Measurements from ENCODE around the gene ACSF2.

ACSF2 gene

DNA sequence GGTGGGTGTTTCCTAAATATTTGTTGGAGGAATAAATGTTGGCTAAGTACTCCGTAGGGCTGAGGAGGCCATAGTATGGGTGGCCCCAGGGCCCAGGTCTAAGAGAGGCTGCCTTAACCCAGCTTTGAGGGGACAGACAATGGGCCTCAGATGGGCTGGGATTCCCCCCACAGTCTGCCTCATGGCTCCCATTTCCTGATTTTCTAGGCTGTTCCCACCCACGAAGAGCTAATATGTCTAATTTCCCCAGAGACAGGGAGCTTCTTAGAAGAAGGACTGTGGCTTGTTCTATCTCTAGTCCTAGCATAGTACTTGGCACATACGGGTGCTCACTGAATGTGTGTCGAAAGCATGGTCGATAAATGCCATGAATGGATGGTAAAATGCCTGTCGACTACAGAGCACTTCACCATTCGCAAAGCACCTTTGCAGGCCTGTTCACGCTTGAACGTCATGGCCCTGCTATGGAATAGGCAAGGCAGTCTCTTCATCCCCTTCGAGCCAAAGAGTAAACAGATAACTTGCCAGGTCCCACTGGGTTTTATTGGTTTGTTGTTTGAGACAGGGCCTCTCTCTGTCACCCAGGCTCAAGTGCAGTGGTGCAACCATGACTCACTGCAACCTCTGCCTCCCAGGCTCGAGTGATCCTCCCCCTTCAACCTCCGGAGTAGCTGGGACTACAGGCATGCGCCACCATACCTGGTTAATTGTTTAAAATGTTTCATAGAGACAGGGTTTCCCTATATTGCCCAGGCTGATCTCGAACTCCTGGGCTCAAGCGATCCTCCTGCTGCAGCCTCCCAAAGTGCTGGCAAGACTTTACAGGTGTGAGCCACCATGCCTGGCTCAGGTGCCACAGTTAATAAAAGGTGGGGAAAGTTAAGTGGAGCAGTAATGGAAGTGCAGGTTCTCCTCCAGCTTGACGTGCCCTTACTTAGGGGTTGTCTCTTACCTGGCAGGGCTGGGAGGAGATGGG is 33.0 kb downstream of the ACSF2 start:
- H3K27ac Mint-ChIP-seq = no peak overlapping the region
- no peak for DNase-seq (ENCODE audit: low spot score in 2 of 2)
- H3K4me1 Mint-ChIP-seq = peaks cover 15% of the 10 kb centered on the region

GRCh38 chr17:50459756-50460155 is 33.7 kb downstream of the ACSF2 start:
- DNase-seq (ENCODE audit: low spot score in 2 of 2) = no peak
- no peaks in the 10 kb centered on the region for H3K27me3 Mint-ChIP-seq
- H3K4me3 Mint-ChIP-seq = no peak overlapping the region
- peaks cover 17% of the 10 kb centered on the region for H3K4me1 Mint-ChIP-seq
- no peak for ATAC-seq (ENCODE audit: low read depth)
- H3K27ac Mint-ChIP-seq = no peak overlapping the region
- H3K36me3 Mint-ChIP-seq = peaks cover 14% of the 10 kb centered on the region
- no peaks in the 10 kb centered on the region for H3K9me3 Mint-ChIP-seq

More for the DNA sequence above, 33.0 kb downstream of the ACSF2 start:
- Mint-ChIP-seq H3K27me3 (no peaks in the 10 kb centered on the region), H3K4me3 (no peak overlapping the region), H3K9me3 (no peaks in the 10 kb centered on the region), H3K36me3 (peaks cover 8% of the 10 kb centered on the region)
- no peak for ATAC-seq (ENCODE audit: low read depth)

DNA sequence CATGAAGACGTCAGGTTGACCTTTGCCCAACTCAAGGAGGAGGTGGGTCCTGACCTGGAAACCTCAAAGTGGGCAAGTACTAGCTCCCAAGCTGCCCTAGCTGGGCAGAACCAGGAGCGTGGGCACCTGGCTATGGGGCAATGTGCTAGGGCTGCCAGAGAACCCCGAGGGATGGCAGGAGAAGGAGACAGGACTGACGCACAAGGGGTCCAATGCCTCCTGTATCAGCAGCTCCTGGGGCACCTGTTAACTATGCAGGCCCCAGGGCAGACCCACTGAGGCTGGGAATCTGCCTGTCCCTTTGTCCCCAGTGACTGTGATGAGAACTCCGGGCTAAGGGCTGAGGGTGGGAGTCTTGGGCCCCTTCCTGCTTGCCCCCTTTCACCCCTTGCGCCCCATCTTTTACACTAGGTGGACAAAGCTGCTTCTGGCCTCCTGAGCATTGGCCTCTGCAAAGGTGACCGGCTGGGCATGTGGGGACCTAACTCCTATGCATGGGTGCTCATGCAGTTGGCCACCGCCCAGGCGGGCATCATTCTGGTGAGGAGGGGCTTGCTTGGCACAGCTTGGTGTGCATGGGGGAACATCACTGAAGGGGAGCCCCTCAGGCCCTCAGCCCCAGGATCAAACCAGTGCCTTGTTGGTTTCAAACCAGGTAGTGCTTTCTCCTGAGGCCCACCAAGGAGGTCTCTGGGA is 35.0 kb downstream of the ACSF2 start:
- Mint-ChIP-seq H3K9me3 (no peaks in the 10 kb centered on the region), H3K4me3 (no peak overlapping the region), H3K36me3 (peaks cover 18% of the 10 kb centered on the region), H3K4me1 (peaks cover 16% of the 10 kb centered on the region), H3K27me3 (no peaks in the 10 kb centered on the region), H3K27ac (no peak overlapping the region)
- ATAC-seq (ENCODE audit: low read depth) (no peak), DNase-seq (ENCODE audit: low spot score in 2 of 2) (no peak)

- Mint-ChIP-seq H3K9me3 (no peaks in the 10 kb centered on the region), H3K27ac (peak overlapping the region; percentile 42), H3K36me3 (peaks cover 18% of the 10 kb centered on the region), H3K27me3 (no peaks in the 10 kb centered on the region), H3K4me3 (no peak overlapping the region), H3K4me1 (peaks cover 21% of the 10 kb centered on the region)
- DNase-seq (ENCODE audit: low spot score in 2 of 2) (no peak), ATAC-seq (ENCODE audit: low read depth) (no peak)
These were observed 35.6 kb downstream of the ACSF2 start for GRCh38 chr17:50461550-50462132.

DNA sequence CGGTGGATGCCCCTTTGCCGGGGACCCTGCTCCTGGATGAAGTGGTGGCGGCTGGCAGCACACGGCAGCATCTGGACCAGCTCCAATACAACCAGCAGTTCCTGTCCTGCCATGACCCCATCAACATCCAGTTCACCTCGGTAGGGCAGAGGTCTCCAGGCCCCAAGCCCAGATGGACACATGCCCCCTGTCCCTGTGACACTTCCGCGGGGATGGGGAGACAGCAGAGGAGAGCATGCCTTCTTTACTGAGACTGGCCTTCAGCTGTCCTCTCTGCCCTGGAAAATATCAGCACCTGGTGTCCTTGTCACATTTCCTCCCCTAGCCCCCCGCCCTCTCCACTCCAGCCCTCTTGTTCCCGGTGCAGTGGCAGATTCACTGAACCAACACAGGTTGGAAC is 36.4 kb downstream of the ACSF2 start:
- Mint-ChIP-seq H3K36me3 (peaks cover 20% of the 10 kb centered on the region), H3K27ac (no peak overlapping the region), H3K27me3 (no peaks in the 10 kb centered on the region), H3K4me3 (no peak overlapping the region), H3K9me3 (no peaks in the 10 kb centered on the region), H3K4me1 (peaks cover 29% of the 10 kb centered on the region)
- no peak for ATAC-seq (ENCODE audit: low read depth)
- no peak for DNase-seq (ENCODE audit: low spot score in 2 of 2)

DNA sequence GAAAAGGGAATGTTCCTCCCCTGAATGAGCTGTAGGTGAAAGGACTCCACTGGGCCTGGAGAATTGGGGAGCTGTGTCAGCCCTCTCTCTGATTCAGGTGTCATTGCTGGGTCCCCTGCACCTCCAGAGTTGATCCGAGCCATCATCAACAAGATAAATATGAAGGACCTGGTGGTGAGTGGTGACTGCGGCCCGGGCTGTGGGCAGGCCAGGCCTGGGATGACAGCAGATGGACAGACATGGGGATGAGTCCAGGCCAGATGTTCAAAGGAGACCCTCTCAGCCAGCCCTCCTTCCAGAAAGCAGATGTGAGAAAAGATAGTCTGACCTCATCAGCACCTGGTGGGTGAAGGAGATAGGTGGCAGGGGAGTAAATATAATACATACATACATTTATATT is 38.1 kb downstream of the ACSF2 start:
- peak overlapping the region; percentile 59 for H3K27ac Mint-ChIP-seq
- H3K27me3 Mint-ChIP-seq = peaks cover 2% of the 10 kb centered on the region
- peaks cover 18% of the 10 kb centered on the region for H3K36me3 Mint-ChIP-seq
- no peak overlapping the region for H3K4me3 Mint-ChIP-seq
- DNase-seq (ENCODE audit: low spot score in 2 of 2) (no peak), ATAC-seq (ENCODE audit: low read depth) (no peak)
- peaks cover 37% of the 10 kb centered on the region for H3K4me1 Mint-ChIP-seq
- H3K9me3 Mint-ChIP-seq = no peaks in the 10 kb centered on the region

DNA sequence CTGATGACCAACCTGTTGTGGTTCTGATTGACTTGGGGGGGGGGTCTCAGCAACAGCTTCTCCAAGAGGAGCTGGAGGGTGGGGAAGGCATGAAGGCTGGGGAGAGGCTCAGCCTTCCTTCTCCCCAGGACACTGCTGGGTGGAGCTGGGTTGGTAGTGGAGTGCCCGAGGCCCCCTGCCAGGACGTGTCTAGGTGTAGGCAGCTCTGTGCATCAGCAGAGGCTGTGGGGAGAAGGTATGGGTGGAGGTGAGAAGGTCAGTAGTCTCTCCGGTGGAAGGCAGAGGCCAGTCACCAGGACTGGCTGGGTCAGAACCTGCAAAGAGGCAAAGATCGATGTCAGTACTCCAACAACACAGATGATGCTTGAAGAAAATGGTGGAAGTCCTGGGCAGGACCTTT is 38.7 kb downstream of the ACSF2 start:
- Mint-ChIP-seq H3K9me3 (no peaks in the 10 kb centered on the region), H3K4me1 (peaks cover 36% of the 10 kb centered on the region), H3K4me3 (no peak overlapping the region), H3K27me3 (peaks cover 2% of the 10 kb centered on the region), H3K27ac (peak overlapping the region; percentile 59), H3K36me3 (peaks cover 18% of the 10 kb centered on the region)
- ATAC-seq (ENCODE audit: low read depth) = no peak
- no peak for DNase-seq (ENCODE audit: low spot score in 2 of 2)

DNA sequence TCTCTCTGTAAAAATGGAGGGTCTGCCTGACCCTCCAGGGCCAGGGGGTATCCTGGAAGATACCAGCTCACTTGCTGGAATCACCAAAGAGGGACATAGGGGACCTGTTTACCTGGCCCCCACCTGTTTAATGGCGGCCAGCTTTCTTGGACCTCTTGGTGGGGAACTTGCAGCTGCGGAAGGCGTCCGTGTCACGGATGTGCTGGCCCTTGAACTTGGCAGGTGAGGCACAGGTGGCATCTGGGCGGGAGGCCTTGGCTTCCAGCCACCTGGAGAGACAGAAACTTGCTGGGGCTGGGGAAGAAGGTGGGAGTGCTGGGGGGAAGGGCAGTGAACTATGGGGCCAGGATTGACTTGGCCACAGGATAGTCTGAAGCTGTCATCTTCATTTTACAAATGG is 39.2 kb downstream of the ACSF2 start:
- ATAC-seq (ENCODE audit: low read depth) (no peak), DNase-seq (ENCODE audit: low spot score in 2 of 2) (no peak)
- Mint-ChIP-seq H3K4me1 (peaks cover 35% of the 10 kb centered on the region), H3K27ac (peak overlapping the region; percentile 59), H3K36me3 (peaks cover 18% of the 10 kb centered on the region), H3K9me3 (no peaks in the 10 kb centered on the region), H3K27me3 (peaks cover 2% of the 10 kb centered on the region), H3K4me3 (peak overlapping the region; percentile 13)

DNA sequence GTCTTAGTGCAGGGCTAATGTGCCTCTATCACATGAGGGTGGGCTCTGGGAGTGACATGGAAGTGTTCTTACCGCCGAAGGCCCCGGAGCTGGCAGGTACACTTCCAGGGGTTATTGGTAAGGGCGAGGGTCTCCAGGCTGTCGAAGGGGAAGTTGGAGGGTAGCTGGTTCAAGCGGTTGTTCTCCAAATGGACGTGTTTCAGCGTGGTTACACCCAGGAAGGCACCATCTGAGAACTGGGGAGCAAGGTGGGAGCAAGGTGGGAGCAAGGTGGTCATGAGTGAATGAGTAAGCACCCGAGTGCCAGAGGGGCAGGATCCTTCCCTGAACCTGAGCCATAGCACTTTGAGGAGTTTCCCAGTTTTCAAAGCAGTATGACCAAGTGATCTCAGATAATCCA is 39.6 kb downstream of the ACSF2 start:
- no peaks in the 10 kb centered on the region for H3K9me3 Mint-ChIP-seq
- H3K27ac Mint-ChIP-seq = no peak overlapping the region
- ATAC-seq (ENCODE audit: low read depth) (no peak), DNase-seq (ENCODE audit: low spot score in 2 of 2) (no peak)
- H3K36me3 Mint-ChIP-seq = peaks cover 18% of the 10 kb centered on the region
- H3K27me3 Mint-ChIP-seq = peaks cover 2% of the 10 kb centered on the region
- H3K4me3 Mint-ChIP-seq = peak overlapping the region; percentile 82
- peaks cover 35% of the 10 kb centered on the region for H3K4me1 Mint-ChIP-seq

DNA sequence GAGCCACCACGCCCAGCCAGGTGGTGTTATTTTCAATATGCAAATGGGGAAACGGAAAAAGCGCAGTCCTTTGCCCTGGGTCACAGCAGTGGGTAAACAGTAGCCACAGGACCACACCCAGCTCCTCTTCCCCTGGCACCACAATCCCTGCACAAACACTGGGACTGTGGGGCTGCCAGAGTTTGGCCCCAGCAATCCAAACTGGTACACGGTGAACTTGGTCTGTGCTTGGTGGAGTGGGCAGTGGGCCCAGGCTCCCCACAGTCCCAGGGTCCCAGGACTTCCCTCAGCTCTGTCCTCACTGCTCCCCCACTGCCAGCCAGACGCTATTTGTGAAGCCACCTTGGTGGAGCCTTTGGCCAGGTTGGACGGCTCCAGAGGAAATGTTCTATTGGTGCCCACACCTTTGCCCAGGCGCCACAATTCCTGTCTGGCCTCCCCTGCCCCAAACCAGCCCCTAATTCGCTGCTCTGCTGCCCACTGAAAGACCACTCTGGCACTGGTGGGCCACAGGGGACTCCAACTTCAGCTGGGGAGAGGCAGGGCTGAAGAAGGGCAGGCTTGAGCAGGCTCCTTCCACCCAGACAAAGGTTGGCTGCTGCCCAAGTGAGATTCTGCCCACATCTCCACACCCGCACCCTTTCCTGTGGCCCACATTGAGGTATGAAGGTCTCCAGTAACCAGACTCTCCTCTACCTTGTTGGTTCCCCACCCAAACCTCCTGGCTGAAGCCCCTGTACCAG is 40.5 kb downstream of the ACSF2 start:
- Mint-ChIP-seq H3K4me1 (peaks cover 38% of the 10 kb centered on the region), H3K9me3 (no peaks in the 10 kb centered on the region), H3K36me3 (peaks cover 20% of the 10 kb centered on the region), H3K27me3 (peaks cover 2% of the 10 kb centered on the region), H3K27ac (peak overlapping the region; percentile 76), H3K4me3 (peak overlapping the region; percentile 82)
- ATAC-seq (ENCODE audit: low read depth) = peak; percentile 72
- DNase-seq (ENCODE audit: low spot score in 2 of 2) = no peak

- peaks cover 23% of the 10 kb centered on the region for H3K36me3 Mint-ChIP-seq
- no peak for ATAC-seq (ENCODE audit: low read depth)
- peaks cover 2% of the 10 kb centered on the region for H3K27me3 Mint-ChIP-seq
- no peaks in the 10 kb centered on the region for H3K9me3 Mint-ChIP-seq
- H3K4me3 Mint-ChIP-seq = peak overlapping the region; percentile 82
- H3K4me1 Mint-ChIP-seq = peaks cover 34% of the 10 kb centered on the region
- H3K27ac Mint-ChIP-seq = peak overlapping the region; percentile 76
- DNase-seq (ENCODE audit: low spot score in 2 of 2) = no peak
These were observed 41.3 kb downstream of the ACSF2 start for GRCh38 chr17:50467114-50467854.

GRCh38 chr17:50467855-50468303 is 41.9 kb downstream of the ACSF2 start:
- no peak for DNase-seq (ENCODE audit: low spot score in 2 of 2)
- H3K4me3 Mint-ChIP-seq = peak overlapping the region; percentile 82
- no peaks in the 10 kb centered on the region for H3K9me3 Mint-ChIP-seq
- ATAC-seq (ENCODE audit: low read depth) = no peak
- peaks cover 2% of the 10 kb centered on the region for H3K27me3 Mint-ChIP-seq
- H3K27ac Mint-ChIP-seq = peak overlapping the region; percentile 76
- H3K36me3 Mint-ChIP-seq = peaks cover 26% of the 10 kb centered on the region
- H3K4me1 Mint-ChIP-seq = peaks cover 34% of the 10 kb centered on the region
